Measurements from ENCODE around the gene CECR2. TPM values are rescaled to one million over a fixed set of nuclear protein-coding genes. Genes with fewer than 3 reads are reported as not detected.

CECR2 gene
- total RNA-seq, 1 experiment from 2014 or later = not detected

GRCh38 chr22:17540481-17540880 lies 171.2 kb downstream of the CECR2 start:
- intact Hi-C loops (cut with micrococcal nuclease) = no loop called here
- no peaks in the 10 kb centered on the region for H3F3A ChIP-seq (ENCODE audit: low read length, unreplicated experiment)
- ChIA-PET CTCF (no interaction called here), POLR2A (ENCODE audit: unreplicated experiment) (no interaction called here)
- no TSS peak for BruUV-seq (replicated peaks)
- no peak for ATAC-seq
- H4K20me1 ChIP-seq (ENCODE audit: low read length) = no peaks in the 10 kb centered on the region
- no peaks in the 10 kb centered on the region for H3K27me3 ChIP-seq (ENCODE audit: low read length)
- no peak overlapping the region for H3K4me2 ChIP-seq (ENCODE audit: low read length)
- no peaks in the 10 kb centered on the region for H3K36me3 ChIP-seq (ENCODE audit: low read depth, low read length)
- no peaks in the 10 kb centered on the region for H3K9me3 ChIP-seq (ENCODE audit: low read length)
- H3K9me2 ChIP-seq (replicated peaks; ENCODE audit: low read length) = no peaks in the 10 kb centered on the region
- no peaks in the 10 kb centered on the region for H3K79me2 ChIP-seq (ENCODE audit: low read length)
- no peak overlapping the region for H3K4me3 ChIP-seq (ENCODE audit: low read length)
- no peak overlapping the region for H2AFZ ChIP-seq (ENCODE audit: low read length)
- TF ChIP-seq EZH2 (IDR thresholded peaks at IDR 0.05; ENCODE audit: low read length, unreplicated experiment) (no peak), EZH2phosphoT487 (IDR thresholded peaks at IDR 0.05; ENCODE audit: borderline replicate concordance, low read length) (no peak), CTCF (conservative IDR thresholded peaks at IDR 0.05; ENCODE audit: low read depth, low read length) (0 out of 2 replicates have a peak, but pooled peaks have one; percentile 10)
- no peaks in the 10 kb centered on the region for H3K4me1 ChIP-seq (ENCODE audit: insufficient read depth, low read length)
- no peak overlapping the region for H3K9ac ChIP-seq (ENCODE audit: low read length)
- no peak for DNase-seq
- no peak overlapping the region for H3K27ac ChIP-seq (ENCODE audit: low read length)

GRCh38 chr22:17541476-17541875 lies 172.2 kb downstream of the CECR2 start:
- H3K4me3 ChIP-seq (ENCODE audit: low read length) = no peak overlapping the region
- no TSS peak for BruUV-seq (replicated peaks)
- intact Hi-C loops (cut with micrococcal nuclease) = no loop called here
- ChIA-PET CTCF (no interaction called here), POLR2A (ENCODE audit: unreplicated experiment) (no interaction called here)
- no peak overlapping the region for H2AFZ ChIP-seq (ENCODE audit: low read length)
- H3K9me2 ChIP-seq (replicated peaks; ENCODE audit: low read length) = no peaks in the 10 kb centered on the region
- H3K27ac ChIP-seq (ENCODE audit: low read length) = no peak overlapping the region
- no peaks in the 10 kb centered on the region for H3K79me2 ChIP-seq (ENCODE audit: low read length)
- H3K4me2 ChIP-seq (ENCODE audit: low read length) = no peak overlapping the region
- DNase-seq (no peak), ATAC-seq (no peak)
- H3K9ac ChIP-seq (ENCODE audit: low read length) = no peak overlapping the region
- no peaks in the 10 kb centered on the region for H4K20me1 ChIP-seq (ENCODE audit: low read length)
- H3K4me1 ChIP-seq (ENCODE audit: insufficient read depth, low read length) = no peaks in the 10 kb centered on the region
- H3K27me3 ChIP-seq (ENCODE audit: low read length) = no peaks in the 10 kb centered on the region
- TF ChIP-seq EZH2phosphoT487 (IDR thresholded peaks at IDR 0.05; ENCODE audit: borderline replicate concordance, low read length) = no peak
- H3K9me3 ChIP-seq (ENCODE audit: low read length) = no peaks in the 10 kb centered on the region
- H3K36me3 ChIP-seq (ENCODE audit: low read depth, low read length) = no peaks in the 10 kb centered on the region
- no peaks in the 10 kb centered on the region for H3F3A ChIP-seq (ENCODE audit: low read length, unreplicated experiment)

- Histone ChIP-seq H3K9me3 (ENCODE audit: low read length) (no peaks in the 10 kb centered on the region), H3K4me2 (ENCODE audit: low read length) (no peak overlapping the region), H3K79me2 (ENCODE audit: low read length) (no peaks in the 10 kb centered on the region), H3K4me1 (ENCODE audit: insufficient read depth, low read length) (no peaks in the 10 kb centered on the region), H3K27ac (ENCODE audit: low read length) (no peak overlapping the region), H3K36me3 (ENCODE audit: low read depth, low read length) (no peaks in the 10 kb centered on the region), H3K9ac (ENCODE audit: low read length) (no peak overlapping the region), H3K27me3 (ENCODE audit: low read length) (no peaks in the 10 kb centered on the region), H2AFZ (ENCODE audit: low read length) (no peak overlapping the region), H3K4me3 (ENCODE audit: low read length) (no peak overlapping the region), H3F3A (ENCODE audit: low read length, unreplicated experiment) (no peaks in the 10 kb centered on the region), H4K20me1 (ENCODE audit: low read length) (no peaks in the 10 kb centered on the region), H3K9me2 (replicated peaks; ENCODE audit: low read length) (no peaks in the 10 kb centered on the region)
- TF ChIP-seq EZH2 (IDR thresholded peaks at IDR 0.05; ENCODE audit: low read length, unreplicated experiment) (no peak), CTCF (conservative IDR thresholded peaks at IDR 0.05; ENCODE audit: low read depth, low read length) (no peak), EZH2phosphoT487 (IDR thresholded peaks at IDR 0.05; ENCODE audit: borderline replicate concordance, low read length) (no peak)
- POLR2A ChIA-PET (ENCODE audit: unreplicated experiment) = no interaction called here
- intact Hi-C loops (cut with micrococcal nuclease) = no loop called here
- no TSS peak for BruUV-seq (replicated peaks)
- DNase-seq = no peak
- CTCF ChIA-PET = no interaction called here
- no peak for ATAC-seq
Measured at GRCh38 chr22:17542452-17542851, 173.2 kb downstream of the CECR2 start.
